ENCODE data around the gene NUCKS1. TPM values are rescaled to one million over a fixed set of nuclear protein-coding genes. Genes with fewer than 3 reads are reported as not detected.

NUCKS1 gene
- total and polyA plus RNA-seq, 5 donors, result 89.9 to 277 (median 250) TPM

- Histone ChIP-seq H3K4me3 (ENCODE audit: low read length) (no peak overlapping the region), H3K27me3 (ENCODE audit: control insufficient read depth, insufficient read depth) (no peaks in the 10 kb centered on the region), H3K27ac (ENCODE audit: low read length) (no peak overlapping the region), H3K9me3 (ENCODE audit: control insufficient read depth, low read length) (no peaks in the 10 kb centered on the region), H3K4me1 (ENCODE audit: control insufficient read depth, insufficient read depth, low read length) (peaks cover 7% of the 10 kb centered on the region)
- DNase-seq, result no peak
- intact Hi-C loops (cut with DNase I), result loop anchor here (2.0 to 5.0 kb wide), 4 partner anchors 47 to 117 kb away; no protein-coding TSS in a partner anchor
- WGBS, result 68% methylated on average over 2 of the region's 2 CpGs
- ATAC-seq, result no peak
These were observed 40.3 kb downstream of the NUCKS1 start for GRCh38 chr1:205709640-205710039.

GRCh38 chr1:205709059-205709398 lies 41.0 kb downstream of the NUCKS1 start:
- WGBS, result 53% methylated on average over 4 of the region's 4 CpGs
- no peak overlapping the region for H3K4me3 ChIP-seq (ENCODE audit: low read length)
- DNase-seq (no peak), ATAC-seq (peak; percentile 38 to 70)
- no peak overlapping the region for H3K27ac ChIP-seq (ENCODE audit: low read length)
- no peaks in the 10 kb centered on the region for H3K27me3 ChIP-seq (ENCODE audit: control insufficient read depth, insufficient read depth)
- H3K9me3 ChIP-seq (ENCODE audit: control insufficient read depth, low read length), result no peaks in the 10 kb centered on the region
- peaks cover 7% of the 10 kb centered on the region for H3K4me1 ChIP-seq (ENCODE audit: control insufficient read depth, insufficient read depth, low read length)
- intact Hi-C loops (cut with DNase I), result loop anchor here in 1 of 4 donors (5.0 kb wide), 1 partner anchor 47 kb away; no protein-coding TSS in a partner anchor

- Histone ChIP-seq H3K27me3 (ENCODE audit: control insufficient read depth, insufficient read depth) (no peaks in the 10 kb centered on the region), H3K27ac (ENCODE audit: low read length) (no peak overlapping the region), H3K9me3 (ENCODE audit: control insufficient read depth, low read length) (no peaks in the 10 kb centered on the region), H3K4me1 (ENCODE audit: control insufficient read depth, insufficient read depth, low read length) (peaks cover 7% of the 10 kb centered on the region), H3K4me3 (ENCODE audit: low read length) (no peak overlapping the region)
- WGBS, result 59% methylated on average over 6 of the region's 6 CpGs
- intact Hi-C loops (cut with DNase I), result loop anchor here in 1 of 4 donors (5.0 kb wide), 1 partner anchor 45 kb away; no protein-coding TSS in a partner anchor
- ATAC-seq (peak; percentile 39 to 52), DNase-seq (no peak)
These were observed 43.1 kb downstream of the NUCKS1 start for GRCh38 chr1:205706601-205707502.

- H3K27me3 ChIP-seq (ENCODE audit: control insufficient read depth, insufficient read depth), result no peaks in the 10 kb centered on the region
- H3K4me1 ChIP-seq (ENCODE audit: control insufficient read depth, insufficient read depth, low read length), result peaks cover 13% of the 10 kb centered on the region
- H3K4me3 ChIP-seq (ENCODE audit: low read length), result no peak overlapping the region
- H3K27ac ChIP-seq (ENCODE audit: low read length), result no peak overlapping the region
- DNase-seq (no peak), ATAC-seq (no peak)
- intact Hi-C loops (cut with DNase I), result loop anchor here in 2 of 4 donors (5.0 kb wide), 2 partner anchors 43 to 48 kb away; no protein-coding TSS in a partner anchor
- 70% methylated on average over 2 of the region's 2 CpGs for WGBS
- no peaks in the 10 kb centered on the region for H3K9me3 ChIP-seq (ENCODE audit: control insufficient read depth, low read length)
These were observed 45.1 kb downstream of the NUCKS1 start for GRCh38 chr1:205704903-205705302.

GRCh38 chr1:205703072-205703471 lies 46.9 kb downstream of the NUCKS1 start:
- H3K4me1 ChIP-seq (ENCODE audit: control insufficient read depth, insufficient read depth, low read length), result peaks cover 8% of the 10 kb centered on the region
- H3K27me3 ChIP-seq (ENCODE audit: control insufficient read depth, insufficient read depth), result no peaks in the 10 kb centered on the region
- no peak overlapping the region for H3K27ac ChIP-seq (ENCODE audit: low read length)
- no peak overlapping the region for H3K4me3 ChIP-seq (ENCODE audit: low read length)
- WGBS, result 88% methylated on average over 1 of the region's 1 CpG
- DNase-seq (no peak), ATAC-seq (no peak)
- H3K9me3 ChIP-seq (ENCODE audit: control insufficient read depth, low read length), result no peaks in the 10 kb centered on the region
- intact Hi-C loops (cut with DNase I), result loop anchor here in 1 of 4 donors (5.0 kb wide), 1 partner anchor 46 kb away; no protein-coding TSS in a partner anchor

GRCh38 chr1:205701891-205702290 lies 48.1 kb downstream of the NUCKS1 start:
- Histone ChIP-seq H3K9me3 (ENCODE audit: control insufficient read depth, low read length) (no peaks in the 10 kb centered on the region), H3K27ac (ENCODE audit: low read length) (no peak overlapping the region), H3K4me1 (ENCODE audit: control insufficient read depth, insufficient read depth, low read length) (peaks cover 8% of the 10 kb centered on the region), H3K4me3 (ENCODE audit: low read length) (no peak overlapping the region), H3K27me3 (ENCODE audit: control insufficient read depth, insufficient read depth) (no peaks in the 10 kb centered on the region)
- WGBS, result 93% methylated on average over 4 of the region's 4 CpGs
- DNase-seq (no peak), ATAC-seq (no peak)
- intact Hi-C loops (cut with DNase I), result loop anchor here in 1 of 4 donors (5.0 kb wide), 1 partner anchor 45 kb away; no protein-coding TSS in a partner anchor

GRCh38 chr1:205701420-205701819 lies 48.6 kb downstream of the NUCKS1 start:
- whole genome bisulfite sequencing, result 50% methylated on average over 2 of the region's 2 CpGs
- Histone ChIP-seq H3K27ac (ENCODE audit: low read length) (no peak overlapping the region), H3K9me3 (ENCODE audit: control insufficient read depth, low read length) (no peaks in the 10 kb centered on the region), H3K27me3 (ENCODE audit: control insufficient read depth, insufficient read depth) (no peaks in the 10 kb centered on the region), H3K4me1 (ENCODE audit: control insufficient read depth, insufficient read depth, low read length) (peaks cover 8% of the 10 kb centered on the region), H3K4me3 (ENCODE audit: low read length) (no peak overlapping the region)
- ATAC-seq (no peak), DNase-seq (no peak)
- intact Hi-C loops (cut with DNase I), result loop anchor here in 1 of 4 donors (5.0 kb wide), 1 partner anchor 44 kb away; no protein-coding TSS in a partner anchor

- no peak overlapping the region for H3K27ac ChIP-seq (ENCODE audit: low read length)
- H3K4me1 ChIP-seq (ENCODE audit: control insufficient read depth, insufficient read depth, low read length), result peaks cover 8% of the 10 kb centered on the region
- H3K4me3 ChIP-seq (ENCODE audit: low read length), result no peak overlapping the region
- H3K27me3 ChIP-seq (ENCODE audit: control insufficient read depth, insufficient read depth), result no peaks in the 10 kb centered on the region
- H3K9me3 ChIP-seq (ENCODE audit: control insufficient read depth, low read length), result no peaks in the 10 kb centered on the region
- WGBS, result 6% methylated on average over 2 of the region's 2 CpGs
- intact Hi-C loops (cut with DNase I), result loop anchor here in 1 of 4 donors (5.0 kb wide), 1 partner anchor 44 kb away; no protein-coding TSS in a partner anchor
- ATAC-seq (peak; percentile 62 to 73), DNase-seq (peak in 1 of 3 donors; percentile 69)
These were observed 49.0 kb downstream of the NUCKS1 start for GRCh38 chr1:205700865-205701401.

- Histone ChIP-seq H3K4me3 (ENCODE audit: low read length) (no peak overlapping the region), H3K27ac (ENCODE audit: low read length) (no peak overlapping the region), H3K9me3 (ENCODE audit: control insufficient read depth, low read length) (no peaks in the 10 kb centered on the region), H3K4me1 (ENCODE audit: control insufficient read depth, insufficient read depth, low read length) (peaks cover 8% of the 10 kb centered on the region), H3K27me3 (ENCODE audit: control insufficient read depth, insufficient read depth) (no peaks in the 10 kb centered on the region)
- 92% methylated on average over 4 of the region's 4 CpGs for WGBS
- intact Hi-C loops (cut with DNase I), result no loop called here
- ATAC-seq (no peak), DNase-seq (no peak)
These were observed 50.6 kb downstream of the NUCKS1 start for GRCh38 chr1:205699416-205699815.

GRCh38 chr1:205698921-205699320 lies 51.1 kb downstream of the NUCKS1 start:
- no peak for DNase-seq

GRCh38 chr1:205693421-205693991 lies 56.5 kb downstream of the NUCKS1 start:
- 54% methylated on average over 12 of the region's 12 CpGs for WGBS
- Histone ChIP-seq H3K4me1 (ENCODE audit: control insufficient read depth, insufficient read depth, low read length) (no peaks in the 10 kb centered on the region), H3K9me3 (ENCODE audit: control insufficient read depth, low read length) (no peaks in the 10 kb centered on the region), H3K4me3 (ENCODE audit: low read length) (no peak overlapping the region), H3K27me3 (ENCODE audit: control insufficient read depth, insufficient read depth) (no peaks in the 10 kb centered on the region), H3K27ac (ENCODE audit: low read length) (no peak overlapping the region)
- ATAC-seq (no peak), DNase-seq (no peak)
- intact Hi-C loops (cut with DNase I), result no loop called here

More at GRCh38 chr1:205698921-205699320, 51.1 kb downstream of the NUCKS1 start:
- intact Hi-C loops (cut with DNase I), result no loop called here
- H3K27ac ChIP-seq (ENCODE audit: low read length), result no peak overlapping the region
- 85% methylated on average over 4 of the region's 4 CpGs for WGBS
- ATAC-seq, result no peak
- no peak overlapping the region for H3K4me3 ChIP-seq (ENCODE audit: low read length)
- H3K4me1 ChIP-seq (ENCODE audit: control insufficient read depth, insufficient read depth, low read length), result peaks cover 8% of the 10 kb centered on the region
- H3K9me3 ChIP-seq (ENCODE audit: control insufficient read depth, low read length), result no peaks in the 10 kb centered on the region
- no peaks in the 10 kb centered on the region for H3K27me3 ChIP-seq (ENCODE audit: control insufficient read depth, insufficient read depth)
